Keratinocyte (primary cell): Measurements from ENCODE around the gene JAKMIP3.

Source experiments
- EZH2 ChIP-seq: IDR thresholded peaks from one replicate; pipeline ENCODE4 v1.6.1; 2012; ENCODE audit warnings: inconsistent platforms, mild to moderate bottlenecking, low read length, moderate library complexity
- TF ChIP-seq, protein P1 (sequence below), 3 experiments: IDR thresholded peaks in 1 of 3; conservative IDR thresholded peaks in 1 of 3; optimal IDR thresholded peaks in 1 of 3; 2 replicates in 2 of 3; 3 replicates in 1 of 3; pipeline versions ENCODE3 to v1.5.1; 2011; ENCODE audit warnings: low read length in 3 of 3, mild to moderate bottlenecking in 3 of 3, moderate library complexity in 2 of 3, control low read depth in 1 of 3, inconsistent platforms in 1 of 3; ENCODE audit not compliant: insufficient read depth in 2 of 3; ENCODE audit errors: extremely low read depth in 1 of 3

DNA sequence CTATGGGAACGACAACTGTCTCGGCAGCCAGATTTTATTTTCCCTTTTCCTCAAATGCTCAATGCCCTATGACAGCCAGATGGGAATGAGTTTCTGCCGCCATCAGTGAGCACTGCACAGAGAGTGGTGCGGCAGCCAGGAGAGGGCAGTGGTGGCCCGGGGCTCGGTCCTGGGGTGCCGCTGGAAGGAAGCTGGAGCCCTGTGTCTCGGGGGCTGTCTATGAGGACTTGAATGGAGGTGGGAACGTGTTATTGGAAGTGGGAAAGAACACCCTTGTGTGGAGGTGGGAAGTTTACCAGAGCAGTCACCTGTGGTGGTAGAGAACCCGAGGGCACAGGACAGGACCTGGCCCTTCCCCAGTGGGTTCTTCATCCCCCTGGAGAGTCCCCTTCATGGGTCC lies 35.8 kb downstream of the JAKMIP3 start:
- TF ChIP-seq, protein P1, sequence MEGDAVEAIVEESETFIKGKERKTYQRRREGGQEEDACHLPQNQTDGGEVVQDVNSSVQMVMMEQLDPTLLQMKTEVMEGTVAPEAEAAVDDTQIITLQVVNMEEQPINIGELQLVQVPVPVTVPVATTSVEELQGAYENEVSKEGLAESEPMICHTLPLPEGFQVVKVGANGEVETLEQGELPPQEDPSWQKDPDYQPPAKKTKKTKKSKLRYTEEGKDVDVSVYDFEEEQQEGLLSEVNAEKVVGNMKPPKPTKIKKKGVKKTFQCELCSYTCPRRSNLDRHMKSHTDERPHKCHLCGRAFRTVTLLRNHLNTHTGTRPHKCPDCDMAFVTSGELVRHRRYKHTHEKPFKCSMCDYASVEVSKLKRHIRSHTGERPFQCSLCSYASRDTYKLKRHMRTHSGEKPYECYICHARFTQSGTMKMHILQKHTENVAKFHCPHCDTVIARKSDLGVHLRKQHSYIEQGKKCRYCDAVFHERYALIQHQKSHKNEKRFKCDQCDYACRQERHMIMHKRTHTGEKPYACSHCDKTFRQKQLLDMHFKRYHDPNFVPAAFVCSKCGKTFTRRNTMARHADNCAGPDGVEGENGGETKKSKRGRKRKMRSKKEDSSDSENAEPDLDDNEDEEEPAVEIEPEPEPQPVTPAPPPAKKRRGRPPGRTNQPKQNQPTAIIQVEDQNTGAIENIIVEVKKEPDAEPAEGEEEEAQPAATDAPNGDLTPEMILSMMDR (optimal IDR thresholded peaks at IDR 0.05 in 1 of 3, IDR thresholded peaks at IDR 0.05 in 1 of 3, conservative IDR thresholded peaks at IDR 0.05 in 1 of 3; ENCODE audit: extremely low read depth in 1 of 3, insufficient read depth in 2 of 3, low read length in 3 of 3): no peak
- TF ChIP-seq EZH2: no peak
